ENCODE data around the gene CIB4. TPM values are rescaled to one million over a fixed set of nuclear protein-coding genes. Genes with fewer than 3 reads are reported as not detected.

Gene CIB4
- total and polyA plus RNA-seq, 2 donors from 2014 or later: not detected

GRCh38 chr2:26605999-26606846 lies 34.9 kb downstream of the CIB4 start:
- TF ChIP-seq CTCF (IDR thresholded peaks at IDR 0.05; ENCODE audit: borderline replicate concordance, extremely low read depth, insufficient read depth): no peak
- H3K27ac ChIP-seq (ENCODE audit: low read depth in 2 of 2, low read length in 2 of 2): no peak overlapping the region
- H3K9ac ChIP-seq (ENCODE audit: low read length in 3 of 3): no peak overlapping the region
- no peak for FAIRE-seq
- H3K4me3 ChIP-seq (ENCODE audit: low read length in 3 of 3): no peak overlapping the region
- H3K36me3 ChIP-seq (ENCODE audit: control insufficient read depth in 2 of 3, insufficient read depth in 3 of 3, low read length in 3 of 3): no peaks in the 10 kb centered on the region
- no peaks in the 10 kb centered on the region for H3K9me3 ChIP-seq (ENCODE audit: control insufficient read depth in 2 of 3, insufficient read depth in 1 of 3, low read length in 3 of 3)
- peak in 1 of 5 donors; percentile 56 for DNase-seq
- H3K27me3 ChIP-seq (ENCODE audit: control insufficient read depth, insufficient read depth, low read length): no peaks in the 10 kb centered on the region
- intact Hi-C loops (cut with DNase I): loop anchor here (5.0 kb wide), 1 partner anchor 136 kb away; no protein-coding TSS in a partner anchor
- peaks cover 0 to 7% (median 0%) of the 10 kb centered on the region in 3 donors for H3K4me1 ChIP-seq (ENCODE audit: control insufficient read depth in 2 of 3, insufficient read depth in 2 of 3, low read depth in 1 of 3, low read length in 3 of 3)

- no peak for FAIRE-seq
- no peaks in the 10 kb centered on the region for H3K9me3 ChIP-seq (ENCODE audit: control insufficient read depth in 2 of 3, insufficient read depth in 1 of 3, low read length in 3 of 3)
- H3K36me3 ChIP-seq (ENCODE audit: control insufficient read depth in 2 of 3, insufficient read depth in 3 of 3, low read length in 3 of 3): no peaks in the 10 kb centered on the region
- TF ChIP-seq CTCF (IDR thresholded peaks at IDR 0.05; ENCODE audit: borderline replicate concordance, extremely low read depth, insufficient read depth): peak; percentile 87
- peak in 4 of 5 donors; percentile 57 to 78 (median 68) for DNase-seq
- intact Hi-C loops (cut with DNase I): loop anchor here (5.0 kb wide), 1 partner anchor 137 kb away; no protein-coding TSS in a partner anchor
- H3K27ac ChIP-seq (ENCODE audit: low read depth in 2 of 2, low read length in 2 of 2): no peak overlapping the region
- no peaks in the 10 kb centered on the region for H3K27me3 ChIP-seq (ENCODE audit: control insufficient read depth, insufficient read depth, low read length)
- no peak overlapping the region for H3K9ac ChIP-seq (ENCODE audit: low read length in 3 of 3)
- H3K4me3 ChIP-seq (ENCODE audit: low read length in 3 of 3): no peak overlapping the region
- H3K4me1 ChIP-seq (ENCODE audit: control insufficient read depth in 2 of 3, insufficient read depth in 2 of 3, low read depth in 1 of 3, low read length in 3 of 3): peaks cover 0 to 7% (median 0%) of the 10 kb centered on the region in 3 donors
Measured at GRCh38 chr2:26605195-26605998, 35.8 kb downstream of the CIB4 start.

- intact Hi-C loops (cut with DNase I): no loop called here
- Histone ChIP-seq H3K9me3 (ENCODE audit: control insufficient read depth in 2 of 3, insufficient read depth in 1 of 3, low read length in 3 of 3) (no peaks in the 10 kb centered on the region), H3K9ac (ENCODE audit: low read length in 3 of 3) (no peak overlapping the region), H3K4me1 (ENCODE audit: control insufficient read depth in 2 of 3, insufficient read depth in 2 of 3, low read depth in 1 of 3, low read length in 3 of 3) (peaks cover 0 to 2% (median 0%) of the 10 kb centered on the region in 3 donors), H3K27me3 (ENCODE audit: control insufficient read depth, insufficient read depth, low read length) (no peaks in the 10 kb centered on the region), H3K4me3 (ENCODE audit: low read length in 3 of 3) (no peak overlapping the region), H3K27ac (ENCODE audit: low read depth in 2 of 2, low read length in 2 of 2) (no peak overlapping the region), H3K36me3 (ENCODE audit: control insufficient read depth in 2 of 3, insufficient read depth in 3 of 3, low read length in 3 of 3) (no peaks in the 10 kb centered on the region)
- TF ChIP-seq CTCF (IDR thresholded peaks at IDR 0.05; ENCODE audit: borderline replicate concordance, extremely low read depth, insufficient read depth): no peak
- FAIRE-seq (no peak), DNase-seq (no peak)
Measured at GRCh38 chr2:26602575-26602974, 38.6 kb downstream of the CIB4 start.
